HFFc6 (cell line): ENCODE measurements around the gene ALCAM. TPM values are rescaled to one million over a fixed set of nuclear protein-coding genes. Genes with fewer than 3 reads are reported as not detected.

Experiments used
- DNase-seq: peaks from one replicate; pipeline ENCODE4 v3.0.0-alpha.2; 2018
- H3K27ac Mint-ChIP-seq: 2 replicates; pipeline ENCODE4 v1.8.0; 2020; ENCODE audit warnings: mild to moderate bottlenecking, mixed read lengths
- H3K27me3 Mint-ChIP-seq: 2 replicates; pipeline ENCODE4 v1.8.0; 2021; ENCODE audit warnings: mild to moderate bottlenecking, moderate library complexity, mixed read lengths; ENCODE audit not compliant: insufficient read depth
- H3K36me3 Mint-ChIP-seq: 2 replicates; pipeline ENCODE4 v1.8.0; 2021; ENCODE audit warnings: low read depth, mixed read lengths
- H3K4me1 Mint-ChIP-seq: 2 replicates; pipeline ENCODE4 v1.8.0; 2020; ENCODE audit warnings: low read depth, mixed read lengths
- H3K4me3 Mint-ChIP-seq: 2 replicates; pipeline ENCODE4 v1.8.0; 2020; ENCODE audit warnings: mild to moderate bottlenecking, moderate library complexity, mixed read lengths
- H3K9me3 Mint-ChIP-seq: 2 replicates; pipeline ENCODE4 v1.8.0; 2020; ENCODE audit warnings: mild to moderate bottlenecking, mixed read lengths
- total RNA-seq, 6 experiments: library from RNA; stranded (reverse); fragmentation: NEBNext Ultra II Directional; extraction: Animal tissue kit (Norgen Biotek cat#: 25700); gene quantifications; 2 replicates in 1 of 6; 3 replicates in 5 of 6; pipeline ENCODE4 v1.2.3, GENCODE V29; 2021
- TF ChIP-seq, protein P1 (sequence below): fragments of 200-600 bp; sonication (generic); IDR thresholded peaks from 2 replicates; pipeline ENCODE4 v1.5.0; 2021; ENCODE audit warnings: antibody characterized with exemption, mild to moderate bottlenecking

Gene ALCAM
- total RNA-seq, 6 experiments from 2014 or later: 307 to 420 (median 361) TPM

DNA sequence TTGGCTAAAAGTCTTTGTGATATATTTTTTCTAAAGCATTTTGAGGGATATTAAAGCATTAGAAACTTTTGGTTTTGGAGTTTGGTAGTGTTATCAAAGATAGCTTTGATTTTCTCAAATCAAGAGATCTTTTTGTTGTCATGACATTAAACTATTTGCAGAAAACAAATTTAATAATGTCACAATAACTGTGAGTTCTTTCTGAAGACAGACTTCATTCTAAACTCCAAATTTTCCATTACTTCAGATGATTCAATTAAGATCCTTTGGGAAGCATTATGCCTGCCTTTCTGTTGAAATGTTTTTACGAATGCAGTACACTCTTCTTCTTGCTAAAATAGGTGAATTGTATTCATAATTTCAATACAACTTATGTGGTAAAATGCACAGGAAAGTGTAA lies 145.4 kb downstream of the ALCAM start:
- Mint-ChIP-seq H3K36me3 (no peaks in the 10 kb centered on the region; the same call in none of the 2 replicates), H3K27ac (peak overlapping the region; percentile 63), H3K27me3 (no peaks in the 10 kb centered on the region; the same call in 1 of the 2 replicates), H3K9me3 (no peaks in the 10 kb centered on the region), H3K4me1 (peaks cover 100% of the 10 kb centered on the region), H3K4me3 (no peak overlapping the region)
- DNase-seq: no peak
- TF ChIP-seq, protein P1, sequence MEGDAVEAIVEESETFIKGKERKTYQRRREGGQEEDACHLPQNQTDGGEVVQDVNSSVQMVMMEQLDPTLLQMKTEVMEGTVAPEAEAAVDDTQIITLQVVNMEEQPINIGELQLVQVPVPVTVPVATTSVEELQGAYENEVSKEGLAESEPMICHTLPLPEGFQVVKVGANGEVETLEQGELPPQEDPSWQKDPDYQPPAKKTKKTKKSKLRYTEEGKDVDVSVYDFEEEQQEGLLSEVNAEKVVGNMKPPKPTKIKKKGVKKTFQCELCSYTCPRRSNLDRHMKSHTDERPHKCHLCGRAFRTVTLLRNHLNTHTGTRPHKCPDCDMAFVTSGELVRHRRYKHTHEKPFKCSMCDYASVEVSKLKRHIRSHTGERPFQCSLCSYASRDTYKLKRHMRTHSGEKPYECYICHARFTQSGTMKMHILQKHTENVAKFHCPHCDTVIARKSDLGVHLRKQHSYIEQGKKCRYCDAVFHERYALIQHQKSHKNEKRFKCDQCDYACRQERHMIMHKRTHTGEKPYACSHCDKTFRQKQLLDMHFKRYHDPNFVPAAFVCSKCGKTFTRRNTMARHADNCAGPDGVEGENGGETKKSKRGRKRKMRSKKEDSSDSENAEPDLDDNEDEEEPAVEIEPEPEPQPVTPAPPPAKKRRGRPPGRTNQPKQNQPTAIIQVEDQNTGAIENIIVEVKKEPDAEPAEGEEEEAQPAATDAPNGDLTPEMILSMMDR: no peak

DNA sequence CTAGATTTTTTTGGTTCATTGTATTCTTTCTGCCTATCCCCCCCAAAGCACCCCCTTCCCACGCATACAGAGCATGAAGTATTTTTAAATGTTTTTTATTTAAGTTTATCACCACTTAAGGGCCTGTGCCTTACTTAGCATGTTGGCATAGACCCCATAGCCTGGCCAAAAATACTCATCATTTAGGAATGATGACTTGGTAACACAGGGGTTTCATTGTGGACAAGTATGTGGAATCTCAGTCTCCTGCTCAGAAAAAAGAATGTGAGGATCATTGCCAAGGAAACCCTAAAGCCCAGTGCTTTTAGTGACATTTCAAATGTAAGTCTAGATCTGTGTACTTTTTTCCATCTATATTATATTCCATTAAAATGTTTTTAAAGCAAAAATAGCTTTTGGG lies 146.3 kb downstream of the ALCAM start:
- Mint-ChIP-seq H3K4me3 (peak overlapping the region; percentile 66), H3K27me3 (no peaks in the 10 kb centered on the region; the same call in 1 of the 2 replicates), H3K36me3 (peaks cover 5% of the 10 kb centered on the region; the same call in 1 of the 2 replicates), H3K9me3 (no peaks in the 10 kb centered on the region), H3K27ac (peak overlapping the region; percentile 63), H3K4me1 (peaks cover 99% of the 10 kb centered on the region)
- TF ChIP-seq, protein P1: no peak
- peak; percentile 79 for DNase-seq

DNA sequence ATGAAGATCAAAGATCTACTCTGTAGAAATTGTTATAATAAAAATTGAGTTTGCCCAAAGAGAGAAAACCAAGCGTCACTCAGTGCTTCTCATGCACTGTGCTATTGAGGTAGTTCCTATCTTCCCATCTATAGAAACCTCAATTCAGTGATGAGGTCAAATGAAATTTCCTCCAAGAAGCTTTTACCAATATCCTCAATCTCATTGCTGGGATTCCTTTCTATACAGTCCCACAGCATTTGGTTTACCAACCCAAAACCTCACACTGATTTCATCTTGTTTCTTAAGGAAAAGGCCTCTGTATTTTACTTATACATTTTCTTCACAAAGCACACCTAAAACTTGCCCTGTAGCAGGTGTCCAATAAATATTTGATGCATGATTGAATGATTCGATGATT lies 147.2 kb downstream of the ALCAM start:
- Mint-ChIP-seq H3K9me3 (no peaks in the 10 kb centered on the region), H3K27ac (peak overlapping the region; percentile 63), H3K27me3 (no peaks in the 10 kb centered on the region; the same call in 1 of the 2 replicates), H3K4me1 (peaks cover 95% of the 10 kb centered on the region), H3K4me3 (peak overlapping the region; percentile 66), H3K36me3 (peaks cover 5% of the 10 kb centered on the region; the same call in 1 of the 2 replicates)
- TF ChIP-seq, protein P1: no peak
- peak; percentile 52 for DNase-seq

DNA sequence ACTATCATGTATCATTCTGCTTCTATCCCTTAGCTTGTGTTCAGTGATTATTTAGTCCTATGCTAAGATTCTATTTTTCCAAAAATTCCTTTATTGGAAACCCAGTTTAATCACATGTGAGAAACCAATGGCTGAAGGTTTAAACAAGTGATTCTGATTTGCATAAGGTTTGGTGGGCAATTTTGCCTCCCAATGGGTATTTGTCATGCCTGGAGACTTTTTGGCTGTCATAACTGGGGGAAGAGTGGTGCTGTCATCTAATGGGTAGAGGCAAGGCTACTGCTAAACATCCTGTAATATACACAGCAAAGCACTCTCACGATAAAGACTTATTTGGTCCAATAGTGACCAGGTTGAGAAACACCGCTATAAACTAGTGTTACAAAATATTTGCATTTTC lies 148.7 kb downstream of the ALCAM start:
- Mint-ChIP-seq H3K9me3 (no peaks in the 10 kb centered on the region), H3K36me3 (peaks cover 6% of the 10 kb centered on the region), H3K4me3 (peak overlapping the region; percentile 35), H3K4me1 (peaks cover 89% of the 10 kb centered on the region), H3K27ac (peak overlapping the region; percentile 24), H3K27me3 (peaks cover 3% of the 10 kb centered on the region; the same call in 1 of the 2 replicates)
- TF ChIP-seq, protein P1: no peak
- no peak for DNase-seq

DNA sequence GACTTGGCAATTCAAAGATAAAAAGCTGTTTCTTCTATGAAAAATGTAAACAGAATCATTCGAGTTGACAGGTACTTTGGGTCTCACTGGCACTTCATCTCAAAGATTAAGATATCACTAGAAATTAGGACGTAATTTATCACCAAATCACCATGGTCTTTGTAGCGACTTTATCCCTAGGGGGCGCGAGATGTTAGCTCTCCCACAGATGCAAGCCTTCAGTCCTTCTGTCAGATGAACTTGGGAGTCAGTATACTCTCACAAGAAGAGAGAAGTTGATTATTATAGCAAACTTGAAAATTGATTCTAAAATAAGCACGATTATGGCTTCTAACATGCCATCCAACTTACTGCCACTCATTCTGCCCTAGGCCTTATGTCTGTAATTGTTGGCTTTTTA lies 150.3 kb downstream of the ALCAM start:
- Mint-ChIP-seq H3K36me3 (peaks cover 10% of the 10 kb centered on the region), H3K4me1 (peaks cover 85% of the 10 kb centered on the region), H3K9me3 (no peaks in the 10 kb centered on the region), H3K4me3 (no peak overlapping the region), H3K27ac (peak overlapping the region; percentile 3), H3K27me3 (peaks cover 3% of the 10 kb centered on the region; the same call in 1 of the 2 replicates)
- no peak for DNase-seq
- TF ChIP-seq, protein P1: peak; percentile 33
